GM19372 (cell line): ENCODE data around the gene ECPAS.
"Not testable (repeated sequence)": the region's sequence is repeated elsewhere in the genome, so short reads cannot be mapped to it uniquely, and the experiment has no call there.

Source experiments
- ATAC-seq: cut with Tn5 transposase; IDR thresholded peaks from one replicate; pipeline ENCODE4 v1.9.1; 2021; ENCODE audit warnings: mild to moderate bottlenecking, low read depth, moderate library complexity; ENCODE audit not compliant: unreplicated experiment

The ECPAS gene

DNA sequence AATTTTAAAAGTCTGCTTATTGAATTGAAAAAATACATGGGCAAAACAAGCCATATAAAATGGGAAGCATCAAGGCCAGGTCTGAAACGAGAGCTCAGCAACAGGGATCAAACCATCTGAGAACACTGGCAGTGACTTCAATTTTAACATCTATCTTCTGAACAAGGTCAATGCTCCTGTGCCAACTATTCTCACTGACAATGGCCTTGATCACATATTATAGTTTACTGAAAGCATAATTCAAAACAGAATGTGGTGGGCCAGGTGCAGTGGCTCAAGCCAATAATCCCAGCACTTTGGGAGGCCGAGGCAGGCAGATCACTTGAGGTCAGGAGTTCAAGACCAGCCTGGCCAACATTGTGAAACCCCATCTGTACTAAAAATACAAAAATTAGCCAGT, 9.0 kb downstream of the ECPAS start:
- ATAC-seq, result no peak

DNA sequence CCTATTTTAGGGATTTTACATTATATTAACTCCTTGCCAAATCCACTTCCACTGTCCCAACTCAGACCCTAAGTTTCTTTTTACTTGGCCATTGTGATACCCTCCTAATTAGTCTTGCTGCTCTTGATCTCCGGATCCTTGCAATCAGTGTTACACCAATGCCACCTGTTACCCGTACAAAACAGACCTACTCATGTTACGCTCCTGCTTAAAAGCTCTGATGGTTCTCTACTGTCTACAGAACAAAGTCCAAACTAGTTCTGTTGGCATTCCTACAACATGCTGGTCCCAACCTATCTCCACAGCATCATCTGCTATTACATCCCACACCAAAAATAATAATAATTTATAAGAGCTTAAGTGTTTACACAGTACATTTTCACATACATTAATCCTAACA, 9.8 kb downstream of the ECPAS start:
- ATAC-seq, result no peak

- ATAC-seq, result no peak
Observed at GRCh38 chr9:111467778-111468367, 16.3 kb downstream of the ECPAS start.

DNA sequence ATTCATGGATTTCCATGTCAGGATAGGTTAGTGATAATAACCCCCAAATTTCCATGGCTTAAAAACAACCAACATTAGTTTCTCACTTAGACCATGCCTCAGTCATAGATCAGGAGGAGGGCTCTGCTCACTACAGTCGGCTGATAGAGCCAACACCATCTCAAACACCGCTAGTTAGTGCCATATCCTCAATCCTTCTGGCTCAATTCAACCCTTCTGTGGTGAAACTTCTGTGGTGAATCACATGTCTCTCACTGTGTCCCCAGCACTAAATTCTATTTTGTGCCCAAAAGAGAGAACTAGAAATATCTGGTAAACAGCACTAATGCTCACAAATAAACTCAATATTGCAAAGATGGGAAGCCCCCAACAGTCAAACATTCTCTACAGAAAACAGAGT, 21.1 kb downstream of the ECPAS start:
- ATAC-seq, result no peak

- ATAC-seq, result no peak
Observed at GRCh38 chr9:111458139-111459009, 25.8 kb downstream of the ECPAS start.

DNA sequence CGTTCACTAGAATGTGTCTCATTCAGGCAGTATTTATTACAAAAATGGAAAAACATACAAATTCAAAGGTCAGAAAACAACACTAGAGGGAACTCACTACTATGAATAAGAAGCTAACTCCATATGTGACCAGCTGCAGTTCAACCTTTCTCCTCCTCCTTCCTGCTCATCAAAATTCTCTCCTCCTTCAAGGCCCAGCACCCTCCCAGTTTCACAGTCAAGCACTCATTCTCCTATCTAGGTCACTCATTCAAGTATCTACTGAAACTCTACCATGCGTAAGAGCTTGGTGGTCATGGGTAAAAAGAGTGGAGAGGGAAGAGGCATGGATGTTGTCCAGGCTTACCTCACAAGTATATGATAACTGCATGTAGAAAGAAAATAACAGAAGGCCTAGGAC, 27.7 kb downstream of the ECPAS start:
- ATAC-seq, result no peak

- no peak for ATAC-seq
Observed at GRCh38 chr9:111455638-111456037, 28.5 kb downstream of the ECPAS start.

- no peak for ATAC-seq
Observed at GRCh38 chr9:111454751-111455150, 29.4 kb downstream of the ECPAS start.

DNA sequence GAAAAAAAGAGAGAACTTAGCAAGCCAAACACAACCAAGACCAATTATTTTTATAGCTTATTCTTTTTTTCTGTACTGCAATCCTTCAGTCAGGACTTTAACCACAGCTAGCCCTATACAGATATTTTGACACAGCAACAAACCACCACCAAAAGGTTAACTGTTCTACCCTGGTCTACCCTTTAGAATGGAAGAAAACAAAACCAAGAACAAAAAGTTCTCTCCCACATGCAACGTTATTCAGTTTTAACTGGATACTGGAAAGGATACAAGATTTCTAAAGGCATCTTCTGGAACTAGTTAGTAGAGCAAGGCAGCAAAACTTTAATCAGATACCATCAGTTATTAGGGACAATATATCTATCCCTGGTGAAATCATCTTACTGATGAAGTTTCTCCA, 32.6 kb downstream of the ECPAS start:
- ATAC-seq, result no peak

DNA sequence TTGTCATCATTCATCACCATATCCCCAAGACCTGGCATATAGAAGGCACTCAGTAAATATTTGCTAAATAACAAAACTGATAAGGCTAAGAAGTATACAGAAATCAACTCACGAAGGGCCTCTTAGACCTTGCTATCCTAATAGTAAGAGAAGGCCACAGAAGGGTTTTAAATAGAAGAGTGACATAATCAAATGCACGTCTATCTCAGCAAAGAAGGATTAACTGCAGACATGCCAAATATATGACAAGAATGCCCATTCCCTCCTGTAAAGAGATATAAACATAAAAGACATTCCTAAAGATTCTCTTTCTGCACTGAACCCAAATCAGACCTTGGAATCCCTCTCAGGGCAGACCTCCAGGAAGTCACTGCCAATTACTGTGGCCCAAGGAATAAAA, 34.1 kb downstream of the ECPAS start:
- no peak for ATAC-seq

- ATAC-seq, result no peak
Observed at GRCh38 chr9:111449705-111450104, 34.5 kb downstream of the ECPAS start.

GRCh38 chr9:111445799-111446198, 38.4 kb downstream of the ECPAS start:
- ATAC-seq, result not testable (repeated sequence)

- ATAC-seq, result no peak
Observed at GRCh38 chr9:111443454-111443853, 40.7 kb downstream of the ECPAS start.

DNA sequence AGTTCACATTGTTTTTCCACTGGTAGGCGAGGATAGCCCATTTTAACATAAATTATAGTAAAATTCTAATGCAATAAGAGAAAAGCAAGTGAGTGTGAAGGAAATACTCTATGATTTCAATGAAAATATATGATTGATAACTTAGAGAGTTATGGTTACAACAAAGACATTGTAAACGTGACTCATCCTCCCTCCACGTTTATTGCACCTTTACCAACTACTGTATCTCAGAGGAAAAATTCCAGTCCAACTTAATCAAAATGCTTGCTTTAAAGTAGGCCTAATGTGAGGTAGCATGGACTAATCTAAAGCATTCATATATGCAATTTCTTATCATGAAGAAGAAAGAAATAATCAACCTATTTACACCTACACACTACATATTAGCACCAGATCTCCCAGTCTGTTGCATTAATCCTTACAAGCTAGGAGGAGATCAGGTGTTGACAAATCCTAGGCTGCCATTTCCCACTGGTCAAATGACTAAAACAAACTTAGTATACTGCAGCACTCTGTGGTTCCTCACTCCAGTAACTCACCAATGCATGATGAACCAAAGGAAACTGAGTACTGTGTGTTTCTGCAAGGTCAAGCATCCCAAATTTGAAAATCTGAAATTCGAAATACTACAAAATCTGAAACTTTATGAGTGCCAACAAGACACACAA, 41.7 kb downstream of the ECPAS start:
- ATAC-seq, result no peak

DNA sequence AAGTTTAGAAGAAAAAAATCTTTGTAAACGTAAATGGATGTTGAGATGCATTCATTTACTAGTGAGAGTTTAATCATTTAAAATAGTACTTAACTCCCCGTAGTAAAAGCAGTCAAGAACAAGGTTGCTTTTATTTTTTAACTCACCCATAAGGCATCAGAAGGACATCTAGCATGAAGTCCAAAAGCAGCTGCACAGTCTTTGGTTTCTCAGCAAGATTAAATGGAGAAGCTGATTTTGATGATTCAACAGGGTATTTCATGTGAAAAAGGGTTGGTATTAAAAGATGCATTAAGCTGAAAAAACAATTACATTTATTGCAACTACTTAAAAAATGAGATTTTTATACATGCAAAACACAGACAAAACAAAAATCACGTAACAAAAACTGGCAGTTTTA, 44.0 kb downstream of the ECPAS start:
- no peak for ATAC-seq

GRCh38 chr9:111438541-111439235, 45.5 kb downstream of the ECPAS start:
- no peak for ATAC-seq

DNA sequence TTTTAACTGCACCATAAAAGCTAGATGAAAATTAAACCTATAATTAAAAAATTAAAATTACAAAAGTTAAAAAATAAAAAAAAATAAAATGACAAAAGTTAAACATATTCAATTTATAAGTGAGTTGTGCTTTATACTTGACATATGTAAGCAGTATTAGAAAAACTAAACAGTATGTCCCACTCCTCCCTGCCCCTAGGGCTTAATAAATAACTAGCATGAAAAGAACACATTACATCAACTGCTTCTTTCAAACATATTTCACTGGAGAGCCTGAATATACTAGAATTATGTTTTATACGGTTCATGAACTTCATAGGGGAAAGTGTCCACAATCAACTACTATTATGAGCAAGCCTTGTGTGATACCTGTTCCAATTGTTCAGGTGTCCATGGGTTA, 47.6 kb downstream of the ECPAS start:
- no peak for ATAC-seq

DNA sequence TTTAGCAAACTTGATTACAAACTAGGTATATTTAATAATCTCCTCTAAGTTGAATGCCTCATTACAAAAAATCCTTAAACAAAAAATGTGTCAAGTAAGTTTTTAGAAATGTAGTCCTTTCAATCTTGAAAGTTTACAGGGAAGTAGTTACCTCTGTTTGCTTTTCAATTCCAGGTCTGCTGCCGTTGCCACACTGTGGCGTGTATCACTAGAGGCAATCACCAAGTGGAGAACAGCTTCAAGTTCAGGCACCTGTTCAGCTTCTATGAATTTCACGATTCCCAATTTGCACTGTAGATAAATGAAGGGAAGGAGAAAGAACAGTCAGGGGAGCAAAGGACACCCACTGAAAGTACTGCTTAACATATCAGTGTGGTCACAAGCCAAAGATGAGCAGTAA, 51.1 kb downstream of the ECPAS start:
- ATAC-seq, result no peak

GRCh38 chr9:111431684-111432083, 52.5 kb downstream of the ECPAS start:
- no peak for ATAC-seq

DNA sequence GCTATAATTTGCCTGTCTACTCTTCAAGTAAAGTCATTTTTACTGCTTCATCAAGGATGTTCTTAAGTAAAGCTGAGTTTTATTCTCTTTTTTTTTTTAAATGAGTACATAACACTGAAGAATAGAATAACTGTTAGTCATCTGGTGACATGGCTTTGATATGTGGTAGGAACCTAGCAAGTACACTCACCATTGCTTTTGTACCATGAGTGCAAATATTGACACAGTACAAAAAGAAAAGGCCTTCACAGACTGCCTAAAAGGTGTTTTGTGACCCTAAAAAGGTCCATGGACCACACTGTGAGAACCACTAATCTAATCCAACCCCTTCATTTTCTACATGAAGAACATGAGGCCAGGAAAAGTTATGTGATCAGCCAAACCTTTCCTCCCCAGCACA, 55.0 kb downstream of the ECPAS start:
- ATAC-seq, result no peak

DNA sequence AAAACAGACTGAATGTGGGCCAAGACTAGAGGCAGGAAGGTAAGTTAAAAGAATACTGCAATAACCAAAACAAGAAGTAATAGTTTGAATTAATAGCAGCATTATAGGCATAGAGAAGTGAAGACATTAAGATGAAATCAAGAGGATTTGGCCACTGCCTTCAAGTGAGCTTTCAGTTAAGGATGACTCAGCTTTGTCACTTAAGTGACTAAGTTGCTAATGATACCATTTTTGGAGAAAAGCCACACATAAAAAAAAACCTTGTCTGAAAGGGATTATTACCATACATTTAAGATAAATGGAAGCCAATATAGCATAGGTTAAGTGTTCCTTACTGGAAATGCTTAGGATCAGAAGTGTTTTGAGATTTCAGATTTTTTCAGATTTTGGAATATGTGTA, 57.0 kb downstream of the ECPAS start:
- no peak for ATAC-seq
